Testis (tissue), 3 donors: ENCODE data around the gene KLRC4. TPM values are rescaled to one million over a fixed set of nuclear protein-coding genes. Genes with fewer than 3 reads are reported as not detected.

ENCODE experiments used
- polyA plus RNA-seq: library from polyadenylated mRNA; stranded (reverse); fragments of 350-450 nt; fragmentation: Illumina TruSeq; extraction: RNeasy Lipid Tissue Mini Kit (QIAGEN cat#74804); gene quantifications from one replicate; pipeline ENCODE4 v1.2.3, GENCODE V29; 2014; ENCODE audit warnings: low read depth, low replicate concordance; ENCODE audit not compliant: insufficient read depth
- total RNA-seq, 2 donors: library from RNA; depleted of rRNA; stranded (reverse); fragments of >200 nt; gene quantifications; one replicate each; pipeline ENCODE4 v1.2.3, GENCODE V29; 2016

The KLRC4 gene
- total and polyA plus RNA-seq, 3 donors from 2014 or later: not detected

Other genes starting within 250 kb of the KLRC4 start
- gene OLR1, start 237.6 kb downstream of the KLRC4 start, total RNA-seq: 1 to 10 TPM in 1 of 2 donors, under 1 TPM in 1; 0.87 to 2.5 TPM
- gene OLR1, start 237.6 kb downstream of the KLRC4 start, polyA plus RNA-seq: 5.9 TPM
- 1 to 10 TPM in 1 of 2 donors, under 1 TPM in 1; 0.74 to 1.2 TPM for gene TMEM52B, start 230.7 kb downstream of the KLRC4 start, total RNA-seq
- gene TMEM52B, start 230.7 kb downstream of the KLRC4 start, polyA plus RNA-seq: 0.76 TPM
- 10 to 100 TPM; 56.2 to 74.0 TPM for gene GABARAPL1, start 196.9 kb downstream of the KLRC4 start, total RNA-seq
- 67.7 TPM for gene GABARAPL1, start 196.9 kb downstream of the KLRC4 start, polyA plus RNA-seq
- gene KLRD1, start 101.9 kb downstream of the KLRC4 start, total RNA-seq: under 1 TPM; 0.71 to 0.87 TPM
- gene KLRD1, start 101.9 kb downstream of the KLRC4 start, polyA plus RNA-seq: 1.6 TPM
- 1 to 10 TPM; 1.3 to 2.8 TPM for gene KLRK1, start 19.7 kb downstream of the KLRC4 start, total RNA-seq
- 5.4 TPM for gene KLRK1, start 19.7 kb downstream of the KLRC4 start, polyA plus RNA-seq
- gene KLRC3, start 10.8 kb upstream of the KLRC4 start, total RNA-seq: 1 to 10 TPM in 1 of 2 donors, not detected in 1; 1.3 TPM
- not detected for gene KLRC3, start 10.8 kb upstream of the KLRC4 start, polyA plus RNA-seq
- gene KLRC2, start 26.3 kb upstream of the KLRC4 start, total RNA-seq: under 1 TPM in 1 of 2 donors, not detected in 1; 0.56 TPM
- gene KLRC2, start 26.3 kb upstream of the KLRC4 start, polyA plus RNA-seq: not detected
- 1 to 10 TPM; 1.9 TPM for gene KLRC1, start 43.6 kb upstream of the KLRC4 start, total RNA-seq
- gene KLRC1, start 43.6 kb upstream of the KLRC4 start, polyA plus RNA-seq: 0.37 TPM
- gene EIF2S3B, start 96.1 kb upstream of the KLRC4 start, total RNA-seq: 1 to 10 TPM; 2.1 to 3.9 TPM
- gene EIF2S3B, start 96.1 kb upstream of the KLRC4 start, polyA plus RNA-seq: 4.1 TPM
- 10 to 100 TPM; 16.1 to 16.7 TPM for gene MAGOHB, start 203.9 kb upstream of the KLRC4 start, total RNA-seq
- gene MAGOHB, start 203.9 kb upstream of the KLRC4 start, polyA plus RNA-seq: 20.5 TPM